Skeletal muscle cell (primary cell): Measurements from ENCODE around the gene MMP14.

Experiments used
- DNase-seq: peaks from one replicate; pipeline ENCODE4 v3.0.0-alpha.2; 2010; ENCODE audit warnings: low read depth
- H3K4me3 ChIP-seq: 2 replicates; pipeline ENCODE4 v1.5.1; 2011; ENCODE audit warnings: low read depth, mild to moderate bottlenecking, control low read depth, low read length, moderate library complexity

MMP14 gene

DNA sequence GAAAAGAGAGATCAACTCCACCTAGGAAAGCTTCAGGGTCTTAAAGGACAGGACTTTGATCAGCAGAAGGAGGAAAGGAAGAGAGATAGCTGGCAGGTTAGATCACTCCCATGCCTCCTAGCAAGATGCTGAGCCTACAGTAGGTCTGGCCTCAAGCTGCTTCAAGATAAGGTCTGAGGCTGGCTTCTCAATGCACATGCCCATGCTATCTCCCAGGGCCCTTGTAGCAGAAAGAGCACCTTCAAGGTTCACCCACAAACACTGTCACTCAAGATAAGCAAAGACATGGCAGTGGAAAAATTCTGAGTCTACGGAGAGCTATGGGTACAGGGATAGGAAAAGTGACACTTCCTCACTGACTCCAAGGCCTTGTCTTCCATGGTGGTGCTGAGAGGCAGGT is 61.0 kb downstream of the MMP14 start:
- no peak overlapping the region for H3K4me3 ChIP-seq
- no peak for DNase-seq
